SK-N-MC (cell line): ENCODE measurements around the gene ZFYVE21.

Experiments used
- EZH2 ChIP-seq: fragments of 200-600 bp; sonication (generic); IDR thresholded peaks from one replicate; pipeline ENCODE4 v1.6.1; 2017; ENCODE audit warnings: antibody characterized with exemption
- POLR2AphosphoS5 ChIP-seq: IDR thresholded peaks from 2 replicates; pipeline ENCODE4 v1.6.1; 2012; ENCODE audit warnings: mild to moderate bottlenecking, low read depth, low read length, borderline replicate concordance

DNA sequence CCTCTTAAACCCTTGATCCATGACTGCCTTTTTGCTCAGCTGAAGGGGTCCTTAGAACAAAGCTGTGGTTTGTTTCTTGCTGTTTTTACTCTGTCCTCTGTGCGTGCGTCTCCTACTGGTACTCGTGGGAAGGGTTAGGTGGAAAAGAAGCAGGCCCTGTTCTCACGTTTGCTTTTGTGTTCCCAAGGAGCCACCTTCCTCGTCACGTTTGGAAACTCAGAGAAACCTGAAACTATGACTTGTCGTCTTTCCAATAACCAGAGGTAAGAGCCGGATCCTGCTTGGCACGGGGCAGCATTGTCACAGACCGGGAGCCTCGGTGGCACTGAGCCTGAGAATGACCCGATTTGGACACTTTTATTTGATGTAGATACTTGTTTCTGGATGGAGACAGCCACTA lies 13.1 kb downstream of the ZFYVE21 start:
- TF ChIP-seq EZH2 (no peak), POLR2AphosphoS5 (no peak)
